HK-2 (cell line): ENCODE measurements around the gene C1QL2.

Experiments used
- DNase-seq: peaks from one replicate; pipeline ENCODE4 v3.0.0-alpha.2; 2018; ENCODE audit not compliant: unreplicated experiment

C1QL2 gene

DNA sequence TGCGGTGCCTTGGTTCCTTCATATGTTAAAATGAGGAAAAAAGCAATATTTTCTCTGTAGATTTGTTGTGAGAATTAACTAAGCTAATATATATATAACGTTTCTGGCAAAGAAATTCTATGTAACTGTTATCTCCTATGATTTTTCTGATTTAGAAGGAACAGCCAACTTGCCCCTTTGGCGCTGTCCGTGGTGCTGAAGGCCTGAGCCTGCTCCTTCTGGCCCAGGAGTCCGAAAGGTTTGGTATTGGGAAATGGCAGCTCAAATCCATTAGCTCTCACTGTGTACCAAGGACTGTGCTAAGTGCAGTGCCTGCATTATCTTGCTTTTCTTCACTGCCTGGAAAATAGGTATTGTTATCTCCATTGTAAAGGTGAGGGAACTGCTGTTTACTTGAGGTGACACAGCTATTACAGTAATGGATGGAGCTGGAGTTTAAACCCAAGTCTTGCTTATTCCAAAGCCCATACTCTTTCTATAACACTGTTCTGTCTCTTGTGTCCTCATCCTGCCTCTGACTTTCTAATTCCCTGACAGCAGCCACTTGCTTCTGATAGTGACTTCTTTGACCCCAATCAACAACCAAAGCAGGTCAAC is 52.2 kb downstream of the C1QL2 start:
- peak; percentile 33 for DNase-seq
